Tibial nerve (tissue), 4 donors: ENCODE data around the gene NAPG. TPM values are rescaled to one million over a fixed set of nuclear protein-coding genes. Genes with fewer than 3 reads are reported as not detected.
"Not testable (repeated sequence)": the region's sequence is repeated elsewhere in the genome, so short reads cannot be mapped to it uniquely, and the experiment has no call there.

Experiments
- DNase-seq, 2 donors: peaks; one replicate each; pipeline ENCODE4 v3.0.0-alpha.2; 2019; ENCODE audit warnings: low spot score in 2 of 2
- H3K27ac ChIP-seq, 4 donors: fragments of 200-600 bp; sonication (generic) in 3 of 4; one replicate each; pipeline ENCODE4 v1.5.1; 2017 to 2019; ENCODE audit warnings: mild to moderate bottlenecking in 1 of 4
- H3K27me3 ChIP-seq, 2 donors: fragments of 200-600 bp; sonication (generic) in 1 of 2; one replicate each; pipeline versions ENCODE4 v1.5.1 to v1.6.0; 2017 to 2019
- H3K36me3 ChIP-seq, 3 donors: fragments of 200-600 bp; sonication (generic); one replicate each; pipeline ENCODE4 v1.5.1; 2018 to 2019
- H3K4me1 ChIP-seq, 4 donors: fragments of 200-600 bp; sonication (generic) in 3 of 4; one replicate each; pipeline ENCODE4 v1.5.1; 2017 to 2019
- H3K4me3 ChIP-seq, 4 donors: fragments of 200-600 bp; sonication (generic) in 3 of 4; one replicate each; pipeline ENCODE4 v1.5.1; 2017 to 2019; ENCODE audit warnings: mild to moderate bottlenecking in 1 of 4, moderate library complexity in 1 of 4
- H3K9me3 ChIP-seq, 4 donors: fragments of 200-600 bp; sonication (generic) in 3 of 4; one replicate each; pipeline ENCODE4 v1.5.1; 2017 to 2019
- CTCF ChIP-seq, 5 experiments: fragments of 200-600 bp in 3 of 5; fragments of 450-650 bp in 2 of 5; sonication (generic) in 3 of 5; IDR thresholded peaks; one replicate each; pipeline ENCODE4 v1.5.1; 2016 to 2019; ENCODE audit warnings: antibody characterized with exemption in 5 of 5, mild to moderate bottlenecking in 3 of 5, moderate library complexity in 2 of 5
- EP300 ChIP-seq, 2 donors: sonication (generic); formaldehyde crosslinking; IDR thresholded peaks; one replicate each; pipeline ENCODE4 v1.6.1; 2017; ENCODE audit warnings: antibody characterized with exemption in 2 of 2, mild to moderate bottlenecking in 1 of 2
- POLR2A ChIP-seq, 2 donors: fragments of 450-650 bp; IDR thresholded peaks; one replicate each; pipeline ENCODE4 v1.6.1; 2017; ENCODE audit warnings: antibody characterized with exemption in 2 of 2, mild to moderate bottlenecking in 2 of 2, moderate library complexity in 2 of 2
- WGBS, 2 donors: methylation state at CpG; one replicate each; pipeline ENCODE4 v1.1.5; 2018; 5-methylcytosine and 5-hydroxymethylcytosine counted together
- total RNA-seq, 4 donors: library from RNA; depleted of rRNA; stranded (reverse); fragments of >200 nt; gene quantifications; one replicate each; pipeline ENCODE4 v1.1.0, GENCODE V29; 2016

The NAPG gene
- total RNA-seq, 4 donors from 2014 or later = 19.0 to 37.9 (median 27.7) TPM

DNA sequence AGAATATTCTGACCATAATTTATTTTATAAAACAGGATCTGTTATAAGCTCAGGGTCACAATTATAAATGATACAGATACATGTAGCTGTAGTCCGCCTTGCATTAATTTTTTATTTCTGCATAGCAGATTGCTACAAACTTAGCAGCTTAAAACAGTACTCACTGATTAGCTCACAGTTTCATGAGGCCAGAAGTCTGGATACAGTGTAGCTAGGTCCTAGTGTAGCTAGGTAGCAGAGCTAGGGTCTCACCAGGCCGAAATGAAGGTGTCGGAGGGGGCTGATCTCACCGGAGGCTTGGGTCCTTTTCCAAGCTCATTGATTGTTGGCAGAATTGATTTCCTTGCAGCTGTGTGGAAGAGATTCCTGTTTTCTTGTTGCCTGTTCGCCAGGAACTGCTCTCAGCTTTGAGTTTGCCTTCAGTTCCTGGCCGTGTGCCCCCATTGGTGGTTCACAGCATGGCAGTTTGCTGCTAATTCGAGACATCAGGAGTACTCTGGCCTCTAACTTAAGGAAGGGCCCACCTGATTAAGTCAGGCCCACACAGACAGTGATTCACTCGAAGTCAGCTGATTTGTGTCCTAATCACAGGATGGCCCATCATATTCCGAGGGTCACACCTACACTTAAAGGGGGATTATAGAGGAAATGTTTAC, 18.4 kb downstream of the NAPG start:
- Histone ChIP-seq H3K36me3 (peaks cover 5 to 83% (median 36%) of the 10 kb centered on the region in 3 donors), H3K27me3 (no peaks in the 10 kb centered on the region), H3K4me1 (peaks cover 0 to 15% (median 3%) of the 10 kb centered on the region in 4 donors), H3K27ac (no peak overlapping the region), H3K9me3 (no peaks in the 10 kb centered on the region), H3K4me3 (no peak overlapping the region)
- whole genome bisulfite sequencing, 2 donors = 80 to 81% methylated on average over 9 of the region's 9 CpGs
- no peak for DNase-seq
- TF ChIP-seq CTCF (IDR thresholded peaks at IDR 0.05) (no peak), POLR2A (IDR thresholded peaks at IDR 0.05) (no peak), EP300 (IDR thresholded peaks at IDR 0.05) (no peak)

DNA sequence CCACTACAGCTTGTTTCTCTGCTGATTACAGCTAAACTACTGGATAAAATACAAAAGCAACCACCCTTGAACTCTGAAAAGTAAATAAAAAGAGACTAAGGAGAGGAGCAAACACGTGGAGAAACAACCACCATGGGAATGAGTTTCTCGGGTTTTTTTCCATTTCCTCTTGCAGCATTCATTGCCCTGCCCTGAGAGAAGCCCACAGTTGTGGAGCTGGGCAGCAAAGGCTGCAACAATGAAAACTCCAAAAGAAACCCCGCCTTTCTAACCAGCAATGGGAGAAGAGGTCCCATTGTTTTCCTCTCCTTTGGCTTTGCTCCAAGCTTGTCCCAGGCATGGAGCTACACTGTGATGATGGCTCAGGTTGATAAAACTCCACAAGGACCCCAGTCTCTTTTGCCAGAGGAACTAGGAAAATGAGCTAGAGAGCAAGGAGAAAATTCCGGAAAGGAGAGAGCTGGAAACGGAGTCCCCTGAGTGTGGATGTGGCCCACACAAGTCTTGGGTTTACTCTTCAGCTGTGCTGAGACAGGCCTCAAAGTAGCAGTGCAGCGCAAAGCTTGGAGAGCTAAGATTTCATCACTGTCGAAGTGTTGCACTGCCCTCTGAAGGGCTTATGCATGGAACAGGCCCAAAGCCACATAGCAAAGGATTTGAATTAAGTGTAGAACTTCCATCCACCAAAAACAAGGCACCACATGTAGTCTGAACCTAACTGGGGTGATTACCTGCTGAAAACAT, 20.9 kb downstream of the NAPG start:
- no peaks in the 10 kb centered on the region for H3K27me3 ChIP-seq
- peak overlapping the region in 2 of 4 donors; percentile 51 to 62 for H3K27ac ChIP-seq
- no peak for DNase-seq
- H3K9me3 ChIP-seq = no peaks in the 10 kb centered on the region
- H3K4me1 ChIP-seq = peaks cover 0 to 15% (median 3%) of the 10 kb centered on the region in 4 donors
- 35 to 37% methylated on average over 7 of the region's 7 CpGs for WGBS, 2 donors
- H3K4me3 ChIP-seq = no peak overlapping the region
- peaks cover 5 to 82% (median 21%) of the 10 kb centered on the region in 3 donors for H3K36me3 ChIP-seq
- TF ChIP-seq EP300 (IDR thresholded peaks at IDR 0.05) (peak in 1 of 2 donors; percentile 13), POLR2A (IDR thresholded peaks at IDR 0.05) (no peak), CTCF (IDR thresholded peaks at IDR 0.05) (peak in 2 of 5 experiments; percentile 12 to 13)

GRCh38 chr18:10552226-10552625, 26.4 kb downstream of the NAPG start:
- Histone ChIP-seq H3K27me3 (no peaks in the 10 kb centered on the region), H3K27ac (no peak overlapping the region), H3K4me3 (no peak overlapping the region), H3K4me1 (peaks cover 0 to under 1% (median 0%) of the 10 kb centered on the region in 4 donors), H3K9me3 (no peaks in the 10 kb centered on the region), H3K36me3 (peaks cover 7 to 95% (median 19%) of the 10 kb centered on the region in 3 donors)
- WGBS, 2 donors = 89 to 93% methylated on average over 3 of the region's 3 CpGs
- no peak for TF ChIP-seq EP300 (IDR thresholded peaks at IDR 0.05)
- TF ChIP-seq POLR2A (IDR thresholded peaks at IDR 0.05) = no peak
- TF ChIP-seq CTCF (IDR thresholded peaks at IDR 0.05) = no peak
- no peak for DNase-seq

- not testable (repeated sequence) for H3K27ac ChIP-seq, H3K4me3 ChIP-seq, H3K9me3 ChIP-seq, H3K27me3 ChIP-seq, DNase-seq
- WGBS, 2 donors = 92 to 95% methylated on average over 10 of the region's 10 CpGs
- Histone ChIP-seq H3K4me1 (peaks cover 0 to 14% (median 0%) of the 10 kb centered on the region in 4 donors), H3K36me3 (peaks cover 2 to 66% (median 3%) of the 10 kb centered on the region in 3 donors)
Observed at GRCh38 chr18:10556251-10556650, 30.4 kb downstream of the NAPG start.

GRCh38 chr18:10557085-10557677, 31.4 kb downstream of the NAPG start:
- Histone ChIP-seq H3K27me3 (no peaks in the 10 kb centered on the region), H3K4me1 (peaks cover 0 to 14% (median 0%) of the 10 kb centered on the region in 4 donors), H3K27ac (no peak overlapping the region), H3K4me3 (no peak overlapping the region), H3K36me3 (peaks cover 0 to 59% (median 2%) of the 10 kb centered on the region in 3 donors), H3K9me3 (no peaks in the 10 kb centered on the region)
- DNase-seq = no peak
- WGBS, 2 donors = 94 to 95% methylated on average over 6 of the region's 6 CpGs
- TF ChIP-seq EP300 (IDR thresholded peaks at IDR 0.05) (no peak), POLR2A (IDR thresholded peaks at IDR 0.05) (no peak), CTCF (IDR thresholded peaks at IDR 0.05) (no peak)
